ENCODE data around the gene TTC7B. TPM values are rescaled to one million over a fixed set of nuclear protein-coding genes. Genes with fewer than 3 reads are reported as not detected.

TTC7B gene
- total RNA-seq, 1 experiment from 2014 or later, result 70.6 TPM

DNA sequence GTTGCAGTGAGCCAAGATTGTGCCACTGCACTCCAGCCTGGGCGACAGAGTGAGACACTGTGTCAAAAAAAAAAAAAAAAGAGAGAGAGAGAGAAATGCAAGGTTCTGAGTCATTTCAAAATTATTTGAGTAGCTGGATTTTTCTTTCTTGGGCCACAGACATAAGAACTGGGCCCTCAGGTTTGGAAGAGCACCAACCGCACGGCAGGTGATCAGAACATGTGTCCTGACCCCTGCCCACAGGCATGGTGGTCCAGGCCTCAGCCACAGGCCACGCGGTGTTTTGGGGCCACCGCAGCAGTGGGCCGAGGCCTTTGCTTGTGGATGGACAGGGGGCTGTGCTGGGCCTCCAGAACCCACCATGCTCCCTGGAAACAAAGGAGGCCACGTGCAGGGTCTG lies 292.7 kb downstream of the TTC7B start (continued):
- TF ChIP-seq, protein P1, sequence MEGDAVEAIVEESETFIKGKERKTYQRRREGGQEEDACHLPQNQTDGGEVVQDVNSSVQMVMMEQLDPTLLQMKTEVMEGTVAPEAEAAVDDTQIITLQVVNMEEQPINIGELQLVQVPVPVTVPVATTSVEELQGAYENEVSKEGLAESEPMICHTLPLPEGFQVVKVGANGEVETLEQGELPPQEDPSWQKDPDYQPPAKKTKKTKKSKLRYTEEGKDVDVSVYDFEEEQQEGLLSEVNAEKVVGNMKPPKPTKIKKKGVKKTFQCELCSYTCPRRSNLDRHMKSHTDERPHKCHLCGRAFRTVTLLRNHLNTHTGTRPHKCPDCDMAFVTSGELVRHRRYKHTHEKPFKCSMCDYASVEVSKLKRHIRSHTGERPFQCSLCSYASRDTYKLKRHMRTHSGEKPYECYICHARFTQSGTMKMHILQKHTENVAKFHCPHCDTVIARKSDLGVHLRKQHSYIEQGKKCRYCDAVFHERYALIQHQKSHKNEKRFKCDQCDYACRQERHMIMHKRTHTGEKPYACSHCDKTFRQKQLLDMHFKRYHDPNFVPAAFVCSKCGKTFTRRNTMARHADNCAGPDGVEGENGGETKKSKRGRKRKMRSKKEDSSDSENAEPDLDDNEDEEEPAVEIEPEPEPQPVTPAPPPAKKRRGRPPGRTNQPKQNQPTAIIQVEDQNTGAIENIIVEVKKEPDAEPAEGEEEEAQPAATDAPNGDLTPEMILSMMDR (IDR thresholded peaks at IDR 0.05 in 2 of 3, conservative IDR thresholded peaks at IDR 0.05 in 1 of 3; ENCODE audit: borderline replicate concordance in 1 of 3, insufficient read depth in 1 of 3, low read depth in 2 of 3, low read length in 2 of 3), result no peak
- TF ChIP-seq EZH2phosphoT487 (IDR thresholded peaks at IDR 0.05; ENCODE audit: borderline replicate concordance) (no peak), RAD21 (IDR thresholded peaks at IDR 0.05; ENCODE audit: low read depth) (no peak), SP1 (IDR thresholded peaks at IDR 0.05; ENCODE audit: low read depth) (no peak)
- TF ChIP-seq, protein P2, sequence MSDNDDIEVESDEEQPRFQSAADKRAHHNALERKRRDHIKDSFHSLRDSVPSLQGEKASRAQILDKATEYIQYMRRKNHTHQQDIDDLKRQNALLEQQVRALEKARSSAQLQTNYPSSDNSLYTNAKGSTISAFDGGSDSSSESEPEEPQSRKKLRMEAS (IDR thresholded peaks at IDR 0.05), result no peak
- TF ChIP-seq, protein P3, sequence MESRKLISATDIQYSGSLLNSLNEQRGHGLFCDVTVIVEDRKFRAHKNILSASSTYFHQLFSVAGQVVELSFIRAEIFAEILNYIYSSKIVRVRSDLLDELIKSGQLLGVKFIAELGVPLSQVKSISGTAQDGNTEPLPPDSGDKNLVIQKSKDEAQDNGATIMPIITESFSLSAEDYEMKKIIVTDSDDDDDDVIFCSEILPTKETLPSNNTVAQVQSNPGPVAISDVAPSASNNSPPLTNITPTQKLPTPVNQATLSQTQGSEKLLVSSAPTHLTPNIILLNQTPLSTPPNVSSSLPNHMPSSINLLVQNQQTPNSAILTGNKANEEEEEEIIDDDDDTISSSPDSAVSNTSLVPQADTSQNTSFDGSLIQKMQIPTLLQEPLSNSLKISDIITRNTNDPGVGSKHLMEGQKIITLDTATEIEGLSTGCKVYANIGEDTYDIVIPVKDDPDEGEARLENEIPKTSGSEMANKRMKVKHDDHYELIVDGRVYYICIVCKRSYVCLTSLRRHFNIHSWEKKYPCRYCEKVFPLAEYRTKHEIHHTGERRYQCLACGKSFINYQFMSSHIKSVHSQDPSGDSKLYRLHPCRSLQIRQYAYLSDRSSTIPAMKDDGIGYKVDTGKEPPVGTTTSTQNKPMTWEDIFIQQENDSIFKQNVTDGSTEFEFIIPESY (IDR thresholded peaks at IDR 0.05; ENCODE audit: extremely low read depth, insufficient replicate concordance, low read length), result no peak

DNA sequence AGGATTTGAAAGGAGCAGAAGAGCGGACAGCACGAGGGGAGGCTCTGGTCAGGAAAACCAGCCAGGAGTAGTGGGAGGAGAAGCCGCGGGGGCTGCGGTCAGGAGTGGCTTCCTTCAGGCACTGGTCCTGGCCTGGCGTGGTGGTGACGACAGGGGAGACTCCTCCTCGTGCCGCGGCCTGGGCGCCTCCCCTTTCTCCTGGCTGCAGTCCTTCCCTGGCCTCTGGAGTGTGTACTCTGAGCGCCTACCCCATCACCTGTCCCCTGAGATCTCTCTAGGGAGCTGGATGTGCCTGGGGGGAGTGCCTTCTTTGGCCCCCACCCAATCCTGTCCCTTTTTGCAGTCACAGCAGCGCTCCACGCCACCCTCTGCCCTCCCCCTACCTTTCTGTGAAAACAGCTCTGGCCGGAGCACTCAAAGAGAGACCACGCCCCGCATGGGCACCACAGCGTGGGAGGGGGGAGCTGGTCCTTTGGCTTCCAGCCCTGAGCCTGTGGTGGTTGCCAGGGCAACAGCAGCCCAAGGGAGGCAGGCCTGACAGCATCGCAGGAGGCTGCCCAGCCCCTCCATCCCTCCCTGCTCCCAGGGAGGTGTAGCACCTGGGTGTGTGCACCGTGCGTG lies 293.5 kb downstream of the TTC7B start:
- CTCF ChIA-PET, result no interaction called here
- no peak overlapping the region for H2AFZ ChIP-seq (ENCODE audit: low read depth, low read length, poor library complexity, severe bottlenecking)
- no peak for TF ChIP-seq CBX3 (IDR thresholded peaks at IDR 0.05; ENCODE audit: low read depth)
- TF ChIP-seq ELF1 (IDR thresholded peaks at IDR 0.05; ENCODE audit: borderline replicate concordance, low read depth), result no peak
- no peak for TF ChIP-seq EGR1 (IDR thresholded peaks at IDR 0.05; ENCODE audit: low read depth)
- TF ChIP-seq SP1 (IDR thresholded peaks at IDR 0.05; ENCODE audit: low read depth), result no peak
- no peak for TF ChIP-seq FOSL1 (IDR thresholded peaks at IDR 0.05; ENCODE audit: low read depth)
- no peak for TF ChIP-seq TCF7L2 (IDR thresholded peaks at IDR 0.05; ENCODE audit: borderline replicate concordance, extremely low read depth, insufficient read depth, insufficient read length)
- no peak for TF ChIP-seq ZNF274 (IDR thresholded peaks at IDR 0.05; ENCODE audit: low read depth, low read length)
- TF ChIP-seq, protein P1 (IDR thresholded peaks at IDR 0.05 in 2 of 3, conservative IDR thresholded peaks at IDR 0.05 in 1 of 3; ENCODE audit: borderline replicate concordance in 1 of 3, insufficient read depth in 1 of 3, low read depth in 2 of 3, low read length in 2 of 3), result no peak
- TF ChIP-seq POLR2AphosphoS5 (IDR thresholded peaks at IDR 0.05; ENCODE audit: low read depth, low read length), result no peak
- TF ChIP-seq, protein P2 (IDR thresholded peaks at IDR 0.05), result no peak
- no peak for TF ChIP-seq SRF (IDR thresholded peaks at IDR 0.05; ENCODE audit: low read depth)
- no peak for TF ChIP-seq EZH2phosphoT487 (IDR thresholded peaks at IDR 0.05; ENCODE audit: borderline replicate concordance)

More for the DNA sequence above, 293.5 kb downstream of the TTC7B start:
- intact Hi-C loops (cut with micrococcal nuclease), result no loop called here
- no peak for DNase-seq (ENCODE audit: low read depth, low spot score)
- Histone ChIP-seq H3K4me1 (ENCODE audit: control insufficient read depth in 1 of 2, insufficient read depth in 2 of 2, low read length in 2 of 2) (peaks cover 37 to 39% of the 10 kb centered on the region in 2 experiments), H3K9me2 (ENCODE audit: insufficient read depth) (no peaks in the 10 kb centered on the region), H3K4me2 (ENCODE audit: low read length) (no peak overlapping the region), H3K4me3 (replicated peaks in 1 of 2; ENCODE audit: low read depth in 1 of 2, low read length in 2 of 2) (no peak overlapping the region), H3K27me3 (ENCODE audit: insufficient read depth, low read length) (no peaks in the 10 kb centered on the region), H3K36me3 (ENCODE audit: control insufficient read depth in 1 of 2, insufficient read depth in 2 of 2, low read length in 2 of 2) (no peaks in the 10 kb centered on the region), H3K79me2 (ENCODE audit: insufficient read depth, low read length) (no peaks in the 10 kb centered on the region), H4K20me1 (ENCODE audit: insufficient read depth) (no peaks in the 10 kb centered on the region), H3K9me3 (ENCODE audit: control insufficient read depth in 1 of 2, insufficient read depth in 1 of 2, low read depth in 1 of 2, low read length in 2 of 2) (peaks cover 0 to 5% of the 10 kb centered on the region in 2 experiments; a peak in 1 of 4 replicates), H3K27ac (ENCODE audit: low read depth, low read length) (no peak overlapping the region), H3K9ac (ENCODE audit: low read length) (no peak overlapping the region)
- ChIA-PET POLR2A (no interaction called here), RAD21 (ENCODE audit: low non-redundant PET in 1 of 2, low total read pairs in 2 of 2, uncharacterized antibody in 2 of 2, unreplicated experiment in 2 of 2) (no interaction called here)
- no TSS peak for BruUV-seq (replicated peaks)
- ATAC-seq, result no peak
